Fibroblast of pulmonary artery (primary cell): ENCODE data around the gene SPAG8.
A peak's percentile ranks its signal among the peaks of the same experiment; 100 is the strongest.

Experiments used
- DNase-seq: peaks from one replicate; pipeline ENCODE4 v3.0.0-alpha.2; 2010; ENCODE audit warnings: low read depth
- H3K4me3 ChIP-seq: replicated peaks from 2 replicates; pipeline ENCODE4 v1.5.1; 2011; ENCODE audit warnings: low read depth, mild to moderate bottlenecking, control low read depth, low read length, moderate library complexity
- CTCF ChIP-seq: IDR thresholded peaks from 2 replicates; pipeline ENCODE4 v1.5.1; 2011; ENCODE audit warnings: mild to moderate bottlenecking, control low read depth, low read length, inconsistent platforms; ENCODE audit errors: missing control alignments

SPAG8 gene

GRCh38 chr9:35822926-35823325 is 10.9 kb upstream of the SPAG8 start:
- no peak for DNase-seq
- no peak for TF ChIP-seq CTCF

GRCh38 chr9:35820076-35820475 is 8.0 kb upstream of the SPAG8 start:
- TF ChIP-seq CTCF: no peak
- peak; percentile 60 for DNase-seq
- no peak overlapping the region for H3K4me3 ChIP-seq

More at GRCh38 chr9:35822926-35823325, 10.9 kb upstream of the SPAG8 start:
- H3K4me3 ChIP-seq: no peak overlapping the region

- DNase-seq: no peak
- TF ChIP-seq CTCF: no peak
- no peak overlapping the region for H3K4me3 ChIP-seq
Observed at GRCh38 chr9:35818341-35818740, 6.3 kb upstream of the SPAG8 start.

- no peak for DNase-seq
- no peak for TF ChIP-seq CTCF
- no peak overlapping the region for H3K4me3 ChIP-seq
Observed at GRCh38 chr9:35816708-35817107, 4.6 kb upstream of the SPAG8 start.

GRCh38 chr9:35814841-35815543 is 2.9 kb upstream of the SPAG8 start, which contains the start of gene HINT2:
HINT2 (minus strand) TSS chr9:35815042; CDS start chr9:35814979, 63 bp downstream.
- peak; percentile 100 for DNase-seq
- no peak for TF ChIP-seq CTCF
- H3K4me3 ChIP-seq: peak within 1 kb of the TSS; percentile 70

- peak overlapping the region; percentile 70 for H3K4me3 ChIP-seq
- TF ChIP-seq CTCF: peak; percentile 34
- DNase-seq: peak; percentile 44
Observed at GRCh38 chr9:35814106-35814840, 2.2 kb upstream of the SPAG8 start.
